HEK293 (cell line): ENCODE results near the gene TP53I11.

Experiments
- CTCF ChIA-PET: fragments of 350-600 bp; formaldehyde crosslinking; extraction: SDS; loops from one replicate; lab custom pipeline; 2021; ENCODE audit warnings: antibody characterized with exemption; lab: Yijun Ruan, JAX
- POLR2A ChIA-PET: fragments of 300-600 bp; formaldehyde crosslinking; extraction: SDS; loops from one replicate; lab custom pipeline; 2020; ENCODE audit warnings: antibody characterized with exemption, inconsistent platforms; lab: Yijun Ruan, JAX
- H3K27ac ChIP-seq: fragments of 200-500 bp; sonication (Bioruptor generic); 2 replicates; pipeline ENCODE4 v1.5.1; 2014; ENCODE audit warnings: low read depth, low read length, control low read depth, inconsistent platforms; ENCODE audit errors: extremely low read depth
- H3K36me3 ChIP-seq, 2 experiments: fragments of 200-500 bp in 1 of 2; sonication (Bioruptor generic) in 1 of 2; 1 replicate in 1 of 2; 2 replicates in 1 of 2; pipeline ENCODE4 v1.5.1; 2014 to 2017; ENCODE audit warnings: inconsistent platforms in 2 of 2, low read length in 2 of 2; ENCODE audit not compliant: control insufficient read depth in 2 of 2, insufficient read depth in 1 of 2
- H3K4me1 ChIP-seq: fragments of 200-500 bp; sonication (Bioruptor generic); 2 replicates; pipeline ENCODE4 v1.5.1; 2014; ENCODE audit warnings: mild to moderate bottlenecking, low read length, inconsistent platforms; ENCODE audit not compliant: control insufficient read depth, insufficient read depth
- H3K4me3 ChIP-seq: 2 replicates; pipeline ENCODE4 v1.5.1; 2011; ENCODE audit warnings: low read depth, mild to moderate bottlenecking, control low read depth, low read length, moderate library complexity
- H3K9me3 ChIP-seq: fragments of 200-500 bp; sonication (Bioruptor generic); 2 replicates; pipeline ENCODE4 v1.5.1; 2014; ENCODE audit warnings: low read depth, low read length, inconsistent platforms; ENCODE audit not compliant: control insufficient read depth, insufficient read depth
- EGR2 ChIP-seq: fragments of 450-650 bp; formaldehyde crosslinking; IDR thresholded peaks from 2 replicates; pipeline ENCODE4 v1.5.1; 2016; ENCODE audit warnings: low read depth, missing biosample characterization, missing genetic modification characterization
- MZF1 ChIP-seq: fragments of 450-650 bp; formaldehyde crosslinking; IDR thresholded peaks from 2 replicates; pipeline ENCODE4 v1.5.1; 2017; ENCODE audit warnings: missing biosample characterization, missing genetic modification characterization, borderline replicate concordance
- ZFHX2 ChIP-seq: fragments of 450-650 bp; formaldehyde crosslinking; conservative IDR thresholded peaks from 2 replicates; pipeline ENCODE4 v1.5.1; 2016; ENCODE audit warnings: missing biosample characterization, missing genetic modification characterization
- ZNF155 ChIP-seq: fragments of 450-650 bp; formaldehyde crosslinking; IDR thresholded peaks from 2 replicates; pipeline ENCODE4 v1.5.1; 2016; ENCODE audit warnings: missing biosample characterization, missing genetic modification characterization
- ZNF324 ChIP-seq: fragments of 450-650 bp; formaldehyde crosslinking; IDR thresholded peaks from 2 replicates; pipeline ENCODE4 v1.5.1; 2016; ENCODE audit warnings: missing biosample characterization, missing genetic modification characterization
- ZNF398 ChIP-seq: fragments of 450-650 bp; formaldehyde crosslinking; IDR thresholded peaks from 2 replicates; pipeline ENCODE4 v1.5.1; 2017; ENCODE audit warnings: missing biosample characterization, missing genetic modification characterization
- ZNF426 ChIP-seq: fragments of 450-650 bp; formaldehyde crosslinking; IDR thresholded peaks from 2 replicates; pipeline ENCODE4 v1.5.1; 2017; ENCODE audit warnings: missing biosample characterization, missing genetic modification characterization, mild to moderate bottlenecking, inconsistent platforms, moderate library complexity
- ZNF48 ChIP-seq: fragments of 450-650 bp; formaldehyde crosslinking; IDR thresholded peaks from 2 replicates; pipeline ENCODE4 v1.5.1; 2016; ENCODE audit warnings: missing biosample characterization, missing genetic modification characterization
- ZNF513 ChIP-seq: fragments of 450-650 bp; IDR thresholded peaks from 2 replicates; pipeline ENCODE4 v1.5.1; 2018; ENCODE audit warnings: missing biosample characterization, missing genetic modification characterization
- ZNF530 ChIP-seq: fragments of 450-650 bp; formaldehyde crosslinking; IDR thresholded peaks from 2 replicates; pipeline ENCODE4 v1.5.1; 2016; ENCODE audit warnings: low read depth, missing biosample characterization, missing genetic modification characterization
- ZNF560 ChIP-seq: fragments of 450-650 bp; formaldehyde crosslinking; IDR thresholded peaks from 2 replicates; pipeline ENCODE4 v1.5.1; 2017; ENCODE audit warnings: missing biosample characterization, missing genetic modification characterization, borderline replicate concordance
- ZNF610 ChIP-seq: fragments of 450-650 bp; formaldehyde crosslinking; IDR thresholded peaks from 2 replicates; pipeline ENCODE4 v1.5.1; 2016; ENCODE audit warnings: missing biosample characterization, missing genetic modification characterization, borderline replicate concordance
- ZNF654 ChIP-seq: fragments of 450-650 bp; formaldehyde crosslinking; IDR thresholded peaks from 2 replicates; pipeline ENCODE4 v1.5.1; 2016; ENCODE audit warnings: low read depth, missing biosample characterization, missing genetic modification characterization
- ZNF658 ChIP-seq: fragments of 450-650 bp; formaldehyde crosslinking; IDR thresholded peaks from 2 replicates; pipeline ENCODE4; 2016; ENCODE audit warnings: missing biosample characterization, missing genetic modification characterization
- ZNF776 ChIP-seq: fragments of 450-650 bp; formaldehyde crosslinking; IDR thresholded peaks from 2 replicates; pipeline ENCODE4 v1.5.0; 2017; ENCODE audit warnings: missing biosample characterization, missing genetic modification characterization, borderline replicate concordance
- ZNF830 ChIP-seq: fragments of 450-650 bp; IDR thresholded peaks from 2 replicates; pipeline ENCODE4 v1.5.0; 2018; ENCODE audit warnings: missing biosample characterization, missing genetic modification characterization, low read depth, mild to moderate bottlenecking, moderate library complexity
- TF ChIP-seq, protein P1 (sequence below): fragments of 450-650 bp; formaldehyde crosslinking; IDR thresholded peaks from 2 replicates; pipeline ENCODE4 v1.5.1; 2016; ENCODE audit warnings: missing biosample characterization, missing genetic modification characterization
- TF ChIP-seq, protein P2 (sequence below): fragments of 450-650 bp; formaldehyde crosslinking; IDR thresholded peaks from 2 replicates; pipeline ENCODE4 v1.5.1; 2016; ENCODE audit warnings: missing biosample characterization, missing genetic modification characterization, borderline replicate concordance

The TP53I11 gene

DNA sequence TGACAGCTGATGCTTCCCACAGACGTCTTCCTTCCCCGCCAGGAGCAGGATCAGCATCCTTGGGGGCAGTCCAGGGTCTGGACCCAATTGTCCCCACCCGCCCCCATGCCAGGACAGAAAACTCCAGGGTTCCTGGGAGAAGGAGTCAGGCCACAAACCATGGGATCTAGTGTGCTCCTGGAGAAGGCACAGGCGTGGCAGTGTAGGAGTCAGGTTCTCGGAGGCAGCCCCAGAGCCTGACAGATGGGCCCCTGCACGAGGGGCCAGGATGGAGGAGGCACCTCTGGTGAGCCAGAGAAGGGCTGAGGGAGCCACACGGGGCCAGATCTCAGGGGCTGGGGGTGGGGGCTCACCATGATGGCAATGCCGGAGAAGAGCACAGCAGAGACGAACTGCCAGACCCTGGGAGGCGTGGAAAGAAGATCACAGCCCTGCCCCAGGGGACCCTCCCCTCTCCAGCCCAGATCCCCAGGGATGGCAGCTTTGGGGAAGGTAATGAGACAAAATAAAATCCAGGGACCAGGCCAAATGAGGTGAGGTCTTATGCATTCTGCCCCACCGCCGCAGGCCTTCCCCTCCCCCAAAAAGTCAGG is 13.6 kb downstream of the TP53I11 start:
- no peaks in the 10 kb centered on the region for H3K4me1 ChIP-seq
- ChIA-PET POLR2A (interaction anchor here (0.9 to 1.7 kb wide), 4 partner anchors 10 to 168 kb away, joined by 3 to 10 read pairs (median 4); no protein-coding TSS in a partner anchor), CTCF (interaction anchor here (0.5 to 18.1 kb wide), 45 partner anchors 9 to 837 kb away, joined by 3 to 847 read pairs (median 4); partner anchors contain the start of gene TP53I11)
- no peak overlapping the region for H3K27ac ChIP-seq
- H3K36me3 ChIP-seq = peaks cover 0 to 21% of the 10 kb centered on the region in 2 experiments; a peak in 1 of 3 replicates
- H3K9me3 ChIP-seq = no peaks in the 10 kb centered on the region
- TF ChIP-seq MZF1 (tag by site-specific recombination) (no peak), ZNF610 (tag by site-specific recombination) (no peak)
- no peak overlapping the region for H3K4me3 ChIP-seq

- Histone ChIP-seq H3K36me3 (peaks cover 0 to 21% of the 10 kb centered on the region in 2 experiments; a peak in 1 of 3 replicates), H3K27ac (no peak overlapping the region), H3K4me3 (no peak overlapping the region), H3K4me1 (no peaks in the 10 kb centered on the region), H3K9me3 (no peaks in the 10 kb centered on the region)
- ChIA-PET CTCF (interaction anchor here (0.5 to 18.1 kb wide), 61 partner anchors 9 to 837 kb away, joined by 3 to 847 read pairs (median 4); partner anchors contain the start of gene TP53I11), POLR2A (interaction anchor here (0.9 to 1.7 kb wide), 4 partner anchors 10 to 169 kb away, joined by 3 to 10 read pairs (median 4); no protein-coding TSS in a partner anchor)
- TF ChIP-seq EGR2 (tag by site-specific recombination) = peak; percentile 27; the same call in 1 of the 2 replicates
- TF ChIP-seq ZNF654 (tag by site-specific recombination) = peak; percentile 58
- no peak for TF ChIP-seq ZNF513
- TF ChIP-seq ZFHX2 (tag by site-specific recombination) = peak; percentile 43
- TF ChIP-seq, protein P1, sequence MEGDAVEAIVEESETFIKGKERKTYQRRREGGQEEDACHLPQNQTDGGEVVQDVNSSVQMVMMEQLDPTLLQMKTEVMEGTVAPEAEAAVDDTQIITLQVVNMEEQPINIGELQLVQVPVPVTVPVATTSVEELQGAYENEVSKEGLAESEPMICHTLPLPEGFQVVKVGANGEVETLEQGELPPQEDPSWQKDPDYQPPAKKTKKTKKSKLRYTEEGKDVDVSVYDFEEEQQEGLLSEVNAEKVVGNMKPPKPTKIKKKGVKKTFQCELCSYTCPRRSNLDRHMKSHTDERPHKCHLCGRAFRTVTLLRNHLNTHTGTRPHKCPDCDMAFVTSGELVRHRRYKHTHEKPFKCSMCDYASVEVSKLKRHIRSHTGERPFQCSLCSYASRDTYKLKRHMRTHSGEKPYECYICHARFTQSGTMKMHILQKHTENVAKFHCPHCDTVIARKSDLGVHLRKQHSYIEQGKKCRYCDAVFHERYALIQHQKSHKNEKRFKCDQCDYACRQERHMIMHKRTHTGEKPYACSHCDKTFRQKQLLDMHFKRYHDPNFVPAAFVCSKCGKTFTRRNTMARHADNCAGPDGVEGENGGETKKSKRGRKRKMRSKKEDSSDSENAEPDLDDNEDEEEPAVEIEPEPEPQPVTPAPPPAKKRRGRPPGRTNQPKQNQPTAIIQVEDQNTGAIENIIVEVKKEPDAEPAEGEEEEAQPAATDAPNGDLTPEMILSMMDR (tag by site-specific recombination) = peak; percentile 77
Measured at GRCh38 chr11:44936525-44936924, 14.2 kb downstream of the TP53I11 start.

DNA sequence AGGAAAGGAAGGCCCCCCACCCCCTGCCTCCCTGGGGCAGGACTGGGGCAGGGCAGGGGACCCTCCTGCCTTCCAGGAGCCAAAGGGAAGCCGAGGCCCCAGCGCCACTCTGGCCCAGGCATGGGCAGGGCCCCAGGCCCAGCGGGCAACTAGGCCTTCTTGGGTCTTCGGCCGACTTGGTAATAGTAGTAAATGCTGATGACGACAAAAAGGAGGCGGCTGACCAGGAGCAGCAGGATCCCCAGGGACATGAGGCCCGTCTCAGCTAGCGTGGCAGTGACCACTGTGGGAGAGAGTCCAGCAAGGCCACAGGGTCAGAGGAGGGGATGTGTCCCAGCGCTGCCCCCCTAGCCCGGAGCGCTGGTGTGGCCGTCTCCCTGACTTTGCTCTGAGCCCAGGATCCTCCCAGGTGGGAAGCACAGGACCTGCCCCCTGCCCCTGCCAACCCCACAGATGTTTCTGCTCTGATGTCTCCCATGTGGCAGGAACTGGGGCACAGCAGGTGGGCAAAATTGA is 15.9 kb downstream of the TP53I11 start:
- Histone ChIP-seq H3K4me1 (no peaks in the 10 kb centered on the region), H3K4me3 (no peak overlapping the region), H3K9me3 (no peaks in the 10 kb centered on the region), H3K27ac (no peak overlapping the region)
- ChIA-PET CTCF (interaction anchor here (0.6 to 18.1 kb wide), 5 partner anchors 8 to 168 kb away, joined by 3 to 847 read pairs (median 37); no protein-coding TSS in a partner anchor), POLR2A (no interaction called here)
- TF ChIP-seq ZNF560 (tag by site-specific recombination) = no peak
- no peak for TF ChIP-seq ZNF398 (tag by site-specific recombination)
- TF ChIP-seq ZNF324 (tag by site-specific recombination) = no peak
- no peak for TF ChIP-seq ZNF530
- no peak for TF ChIP-seq ZNF426
- TF ChIP-seq ZNF155 = no peak
- no peak for TF ChIP-seq ZNF830 (tag by site-specific recombination)
- TF ChIP-seq, protein P2, sequence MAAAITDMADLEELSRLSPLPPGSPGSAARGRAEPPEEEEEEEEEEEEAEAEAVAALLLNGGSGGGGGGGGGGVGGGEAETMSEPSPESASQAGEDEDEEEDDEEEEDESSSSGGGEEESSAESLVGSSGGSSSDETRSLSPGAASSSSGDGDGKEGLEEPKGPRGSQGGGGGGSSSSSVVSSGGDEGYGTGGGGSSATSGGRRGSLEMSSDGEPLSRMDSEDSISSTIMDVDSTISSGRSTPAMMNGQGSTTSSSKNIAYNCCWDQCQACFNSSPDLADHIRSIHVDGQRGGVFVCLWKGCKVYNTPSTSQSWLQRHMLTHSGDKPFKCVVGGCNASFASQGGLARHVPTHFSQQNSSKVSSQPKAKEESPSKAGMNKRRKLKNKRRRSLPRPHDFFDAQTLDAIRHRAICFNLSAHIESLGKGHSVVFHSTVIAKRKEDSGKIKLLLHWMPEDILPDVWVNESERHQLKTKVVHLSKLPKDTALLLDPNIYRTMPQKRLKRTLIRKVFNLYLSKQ (tag by site-specific recombination) = no peak
- TF ChIP-seq ZNF776 (tag by site-specific recombination) = no peak
- TF ChIP-seq ZNF48 (tag by site-specific recombination) = no peak
- no peak for TF ChIP-seq ZNF658 (tag by site-specific recombination)
- TF ChIP-seq, all 188 proteins: peak for 0
- peaks cover 0 to 15% of the 10 kb centered on the region in 2 experiments; a peak in 1 of 3 replicates for H3K36me3 ChIP-seq
